NCI-H2029 treated with DMSO at 0.1 percent for 48 hours (cell line): ENCODE results near the gene MECR.
"Not testable (repeated sequence)": the region's sequence is repeated elsewhere in the genome, so short reads cannot be mapped to it uniquely, and the experiment has no call there.

Experiments
- DNase-seq: peaks from one replicate; lab custom pipeline; 2025; lab: John Stamatoyannopoulos, UW

The MECR gene

DNA sequence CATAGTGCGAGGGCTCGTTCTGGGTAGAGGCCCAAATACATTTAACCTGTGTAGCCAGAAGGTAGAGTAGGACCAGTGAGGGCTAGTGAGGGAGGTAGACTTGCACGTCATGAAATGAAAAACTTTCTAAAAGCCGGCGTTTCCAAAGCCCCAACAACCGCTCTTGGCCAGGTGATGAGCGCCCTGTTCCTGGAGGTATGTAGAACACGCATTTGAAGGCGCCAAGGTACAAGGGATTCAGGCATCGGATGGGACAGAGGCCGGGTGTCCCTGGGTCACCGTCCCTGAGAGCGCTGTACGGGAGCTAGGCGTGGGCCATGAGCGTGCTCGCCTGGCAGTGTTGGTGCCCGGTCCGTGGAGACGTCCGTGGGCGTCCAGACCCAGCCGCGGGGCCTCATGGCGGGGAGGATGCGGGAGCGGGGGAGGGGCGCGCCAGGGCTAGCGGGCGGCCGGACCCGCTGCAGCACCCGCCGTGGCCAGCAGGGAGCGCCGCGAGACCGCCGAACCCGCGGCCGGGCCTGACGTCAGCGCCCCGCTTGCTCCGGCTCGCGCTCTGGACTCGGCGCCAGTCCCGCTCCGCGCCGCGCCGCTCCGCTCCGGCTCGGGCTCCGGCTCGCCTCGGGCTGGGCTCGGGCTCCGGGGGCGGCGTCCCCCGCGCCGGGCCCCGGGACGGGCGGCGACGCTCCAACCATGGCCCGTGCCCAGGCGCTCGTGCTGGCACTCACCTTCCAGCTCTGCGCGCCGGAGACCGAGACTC is 5.4 kb upstream of the MECR start, which contains the start of gene PTPRU:
Gene PTPRU (plus strand): TSS at position 568 of the 757 bp plus-strand sequence. CDS start 123 bp downstream, at position 691.
- no peak for DNase-seq

DNA sequence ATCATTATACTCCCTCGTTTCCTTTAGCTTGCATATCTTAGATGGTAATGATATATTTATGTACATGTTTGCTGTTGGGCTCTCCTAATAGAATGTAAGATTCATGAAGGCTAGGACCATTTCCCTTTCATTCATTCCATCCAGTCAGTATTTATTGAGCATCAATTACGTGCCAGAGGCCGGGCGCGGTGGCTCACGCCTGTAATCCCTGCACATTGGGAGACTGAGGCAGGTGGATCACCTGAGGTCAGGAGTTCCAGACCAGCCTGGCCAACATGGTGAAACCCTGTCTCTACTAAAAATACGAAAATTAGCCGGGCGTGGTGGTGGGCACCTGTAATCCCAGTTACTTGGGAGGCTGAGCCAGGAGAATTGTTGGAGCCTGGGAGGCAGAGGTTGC is 4.1 kb upstream of the MECR start:
- DNase-seq = not testable (repeated sequence)

DNA sequence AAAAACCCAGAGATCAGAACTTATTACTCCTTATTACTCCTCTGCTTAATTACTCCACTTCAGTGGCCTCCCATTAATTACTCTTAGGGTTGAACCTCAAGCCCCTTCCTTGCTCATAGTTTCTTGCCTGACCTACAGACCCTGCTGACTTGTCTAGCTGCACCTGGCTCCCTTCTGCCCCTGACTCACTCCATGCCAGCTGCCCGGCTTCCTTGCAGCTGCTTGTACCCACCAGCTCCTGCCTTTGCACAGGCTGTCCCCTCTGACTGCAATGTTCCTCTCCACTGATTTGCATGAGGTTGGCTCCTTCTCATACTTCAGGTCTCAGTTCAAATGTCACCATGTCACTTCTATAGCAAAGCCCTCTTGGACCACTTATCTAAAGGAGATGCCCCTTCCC is 3.7 kb upstream of the MECR start:
- DNase-seq = no peak

DNA sequence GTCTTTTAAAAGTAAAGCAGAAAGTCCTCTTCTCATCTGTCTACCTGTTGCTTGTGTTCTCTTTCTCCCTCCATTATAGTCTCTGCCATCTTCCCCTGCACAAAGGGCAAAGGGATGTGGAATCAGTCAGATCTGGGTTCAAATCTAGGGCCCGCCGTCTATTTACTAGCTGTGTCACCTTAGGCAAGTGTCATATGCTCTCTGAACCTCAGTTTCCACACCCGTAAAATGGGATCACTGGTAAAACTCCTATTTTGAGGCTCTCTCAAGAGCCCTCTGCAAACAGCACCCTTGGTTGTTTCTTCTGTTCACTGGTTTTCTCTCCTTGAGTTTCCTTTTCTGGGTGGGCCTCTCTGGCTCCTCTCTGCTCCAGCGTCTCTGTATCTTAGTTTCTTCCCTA is 3.0 kb upstream of the MECR start:
- DNase-seq = no peak

DNA sequence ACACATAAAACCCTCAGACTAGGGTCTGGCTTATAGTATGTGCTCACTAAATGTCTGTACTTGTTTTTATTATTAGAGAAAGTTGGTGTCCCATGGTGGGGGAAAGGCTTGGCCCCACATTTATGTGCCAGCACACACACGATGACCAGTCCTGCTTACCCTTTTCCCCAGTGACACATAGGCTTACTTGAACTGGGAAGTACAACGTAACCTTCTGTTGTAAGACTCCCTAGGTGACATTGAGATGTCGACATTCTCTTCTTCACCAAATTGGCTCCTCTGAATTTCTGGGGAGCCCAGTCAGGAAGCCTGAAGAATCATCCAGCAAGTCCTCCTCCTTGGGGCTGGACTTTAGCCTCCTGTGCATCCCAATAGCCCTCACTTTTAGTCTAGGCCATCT is 1.7 kb upstream of the MECR start:
- DNase-seq = no peak

DNA sequence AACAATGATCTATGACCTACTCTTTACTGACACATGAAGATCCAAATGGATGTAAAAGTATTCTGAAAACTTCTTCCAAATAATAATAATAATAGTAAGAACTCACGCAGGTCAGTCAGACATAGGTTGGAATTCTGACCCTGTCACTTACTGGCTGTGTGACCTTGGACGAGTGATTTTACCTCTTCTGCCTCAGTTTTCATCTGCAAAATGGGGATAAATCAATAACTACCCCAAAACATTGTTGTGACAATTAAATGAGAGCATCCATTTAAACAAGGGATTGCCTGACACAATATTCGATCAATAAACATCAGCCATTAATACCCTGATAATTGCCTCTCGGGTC is 556 bp downstream of the MECR start:
- no peak for DNase-seq

DNA sequence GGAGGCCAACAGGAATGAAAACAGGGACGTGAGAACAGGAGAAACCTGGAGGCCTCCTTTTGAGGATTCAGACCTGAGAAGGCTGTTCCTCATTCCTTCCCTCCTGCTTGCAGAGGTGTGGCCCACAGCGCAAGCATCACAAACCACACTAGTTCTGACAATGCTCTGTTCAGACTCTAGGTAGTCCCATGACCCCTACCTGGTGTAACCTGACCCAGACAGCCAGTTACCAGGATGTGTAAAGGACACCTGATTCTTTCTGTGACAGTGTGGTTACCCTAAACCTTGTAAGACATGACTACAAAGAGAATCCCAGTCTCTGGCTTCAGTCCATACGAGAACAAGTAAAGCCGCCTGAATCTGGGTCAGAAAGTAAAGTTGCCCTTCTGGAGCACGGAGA is 3.2 kb downstream of the MECR start:
- DNase-seq = no peak

DNA sequence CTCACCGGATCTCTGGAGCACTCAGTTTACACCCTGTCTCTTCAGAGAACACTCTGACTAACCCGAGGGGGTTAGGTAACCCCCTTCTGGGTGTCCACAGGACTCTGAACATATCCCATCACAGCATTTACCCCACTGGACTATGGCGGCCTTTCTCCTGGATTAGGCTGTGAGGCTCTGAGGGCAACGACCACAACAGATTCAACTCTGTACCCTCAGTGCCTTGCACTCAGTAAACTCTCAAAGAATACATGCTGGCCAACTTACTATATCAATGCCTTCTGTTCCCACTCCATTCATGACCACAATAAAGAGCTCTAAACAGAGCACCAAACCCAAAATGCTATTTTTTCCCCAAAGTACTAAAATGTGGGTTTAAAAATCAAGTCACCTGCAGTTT is 5.4 kb downstream of the MECR start:
- DNase-seq = no peak

DNA sequence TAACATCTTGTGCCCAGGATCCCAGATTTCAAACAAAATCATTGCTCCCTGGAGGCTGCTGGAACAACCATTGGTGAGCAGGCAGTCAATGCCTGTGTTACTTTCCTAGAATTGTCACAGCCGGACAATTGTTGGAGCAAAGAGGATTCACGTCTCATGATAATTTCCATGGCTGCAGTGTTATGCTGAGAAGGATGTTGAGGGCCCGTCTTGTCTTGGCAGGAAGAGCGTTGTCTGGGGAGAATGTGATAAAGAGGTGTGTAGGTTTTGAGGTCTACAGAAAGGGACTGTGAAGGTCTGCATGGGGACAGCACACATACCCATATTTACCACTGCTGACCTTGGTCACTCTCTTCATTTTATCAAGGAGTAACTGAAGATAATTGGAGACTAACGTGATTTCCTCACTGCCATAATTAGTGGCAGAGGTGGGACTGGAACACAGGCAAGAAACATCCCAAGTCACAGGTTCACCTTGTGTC is 6.3 kb downstream of the MECR start:
- DNase-seq = no peak

DNA sequence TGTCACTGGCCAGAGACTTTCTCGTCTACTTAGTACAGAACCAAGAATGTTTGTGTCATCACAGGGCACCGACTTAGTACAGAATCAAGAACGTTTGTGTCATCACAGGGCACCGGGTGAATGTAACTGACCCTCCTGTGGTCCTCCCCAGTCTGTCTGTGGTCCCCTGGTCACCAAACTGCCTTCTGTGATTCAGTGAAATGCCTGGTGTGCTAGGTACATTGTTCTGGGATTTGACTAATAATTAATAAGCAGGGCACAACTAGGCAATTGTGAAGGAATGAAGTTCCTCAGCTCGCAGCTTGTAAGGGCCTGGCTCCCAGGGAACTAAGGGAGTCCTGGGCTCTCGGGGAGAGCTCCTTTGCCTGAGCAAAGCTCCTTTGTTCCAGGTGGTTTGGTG is 7.2 kb downstream of the MECR start:
- no peak for DNase-seq

DNA sequence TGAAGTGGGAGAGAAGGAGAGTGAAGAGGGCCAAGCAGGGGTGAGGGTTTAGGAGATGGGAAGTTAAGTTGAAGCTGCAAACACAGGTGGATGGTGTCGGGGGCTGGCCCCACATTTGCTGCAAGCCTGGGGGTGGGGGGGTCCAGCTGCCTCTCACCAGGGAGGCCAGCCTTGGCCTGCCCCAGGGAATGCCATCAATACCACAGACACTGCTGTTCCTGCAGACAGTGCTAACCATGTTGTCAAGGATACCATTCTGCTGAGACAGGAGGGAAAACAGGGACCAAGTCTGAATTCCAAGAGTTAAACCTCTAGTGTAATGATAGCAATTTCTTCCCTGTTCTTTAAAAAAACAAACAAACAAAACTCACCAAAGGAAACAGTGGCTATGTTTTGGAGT is 8.0 kb downstream of the MECR start:
- no peak for DNase-seq

DNA sequence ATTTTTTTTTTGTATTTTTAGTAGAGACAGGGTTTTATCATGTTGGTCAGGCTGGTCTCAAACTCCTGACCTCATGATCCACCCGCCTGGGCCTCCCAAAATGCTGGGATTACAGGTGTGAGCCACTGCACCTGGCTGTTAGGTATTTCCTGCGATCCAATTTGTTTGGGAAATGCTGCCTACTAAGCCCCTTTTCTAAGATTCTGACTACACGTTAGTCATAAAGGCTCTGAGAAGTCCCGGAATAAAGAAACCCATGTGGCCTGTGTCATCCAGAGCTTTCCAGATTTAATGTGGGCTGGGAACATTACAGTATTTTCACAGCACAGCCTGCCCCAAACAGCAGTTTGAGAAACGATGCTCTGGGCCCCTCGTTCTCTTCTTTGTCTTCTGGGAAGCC is 8.5 kb downstream of the MECR start:
- DNase-seq = not testable (repeated sequence)

DNA sequence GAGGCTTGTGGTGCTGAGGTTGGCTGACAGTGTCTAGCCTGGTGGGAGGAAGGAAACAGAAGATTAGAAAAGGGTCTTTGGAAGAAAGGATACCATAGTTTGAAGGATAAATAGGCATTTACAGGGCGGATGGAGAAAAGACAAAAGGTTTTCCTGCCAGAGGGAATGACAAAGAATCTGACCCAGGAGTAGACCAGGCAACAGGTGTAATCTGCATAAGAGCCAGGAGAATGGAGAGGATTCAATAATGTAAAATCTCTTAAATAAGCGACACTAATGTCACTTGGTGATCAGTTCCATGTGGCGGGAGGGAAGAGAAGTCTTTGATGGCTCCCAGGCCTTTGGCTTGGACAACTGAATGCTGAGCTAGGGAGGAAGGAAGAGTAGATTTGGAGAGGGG is 9.4 kb downstream of the MECR start:
- DNase-seq = no peak

DNA sequence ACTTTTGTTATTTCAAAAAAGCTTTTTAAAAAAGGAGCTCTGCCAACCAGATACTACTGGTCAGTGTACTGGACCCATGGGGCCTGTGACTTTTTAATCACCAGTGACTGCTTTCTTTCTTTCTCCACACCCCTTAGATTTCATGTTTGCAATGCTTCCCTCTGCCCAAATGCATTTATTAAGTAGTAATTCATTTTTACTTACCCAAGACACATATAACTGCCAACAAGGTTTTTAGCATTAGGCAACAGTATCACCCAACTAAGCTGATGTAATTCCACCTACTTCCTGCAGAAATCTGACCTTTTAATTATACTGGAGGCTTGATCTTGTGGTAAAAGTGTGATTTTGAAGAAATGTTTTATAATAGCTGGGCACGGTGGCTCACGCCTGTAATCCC is 12.5 kb downstream of the MECR start:
- no peak for DNase-seq

DNA sequence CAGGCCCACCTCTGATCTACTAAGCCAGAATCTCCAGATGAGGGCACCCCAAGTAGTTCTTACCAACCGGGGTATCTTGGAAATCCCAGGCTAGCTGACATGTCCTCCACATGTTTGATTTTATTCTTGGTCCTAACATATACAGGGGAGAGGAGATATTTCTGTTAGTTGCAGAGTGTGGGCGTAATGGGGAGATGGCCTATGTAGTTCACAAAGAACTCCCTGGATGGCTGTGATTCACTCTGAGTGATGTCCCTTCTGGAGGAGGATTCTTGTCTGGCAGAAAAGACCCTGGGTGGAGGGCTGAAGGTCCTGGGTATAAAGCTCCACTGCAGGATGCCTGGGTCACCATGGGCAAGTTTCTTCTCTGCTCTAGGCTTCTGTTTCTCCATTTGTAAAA is 13.1 kb downstream of the MECR start:
- no peak for DNase-seq

DNA sequence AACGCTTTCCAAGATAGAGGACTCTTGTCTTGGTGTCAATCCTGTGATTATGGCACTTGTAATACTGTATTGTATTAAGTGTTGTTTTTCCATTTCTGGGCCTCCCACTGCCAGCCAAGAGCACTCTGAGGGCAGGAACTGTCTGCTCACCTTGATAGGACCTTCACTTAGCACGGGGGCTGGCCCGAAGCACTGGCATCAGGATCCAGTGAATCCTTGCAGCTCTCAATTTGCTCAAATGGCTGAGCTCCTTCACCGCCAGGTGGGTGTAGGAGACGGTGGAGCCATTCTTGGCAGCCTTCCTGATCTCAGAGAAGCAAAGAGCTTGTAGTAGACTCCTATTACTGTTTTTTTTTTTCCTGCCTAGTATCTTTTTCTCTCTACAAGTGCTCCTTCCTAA is 17.7 kb downstream of the MECR start:
- peak; percentile 66 for DNase-seq

DNA sequence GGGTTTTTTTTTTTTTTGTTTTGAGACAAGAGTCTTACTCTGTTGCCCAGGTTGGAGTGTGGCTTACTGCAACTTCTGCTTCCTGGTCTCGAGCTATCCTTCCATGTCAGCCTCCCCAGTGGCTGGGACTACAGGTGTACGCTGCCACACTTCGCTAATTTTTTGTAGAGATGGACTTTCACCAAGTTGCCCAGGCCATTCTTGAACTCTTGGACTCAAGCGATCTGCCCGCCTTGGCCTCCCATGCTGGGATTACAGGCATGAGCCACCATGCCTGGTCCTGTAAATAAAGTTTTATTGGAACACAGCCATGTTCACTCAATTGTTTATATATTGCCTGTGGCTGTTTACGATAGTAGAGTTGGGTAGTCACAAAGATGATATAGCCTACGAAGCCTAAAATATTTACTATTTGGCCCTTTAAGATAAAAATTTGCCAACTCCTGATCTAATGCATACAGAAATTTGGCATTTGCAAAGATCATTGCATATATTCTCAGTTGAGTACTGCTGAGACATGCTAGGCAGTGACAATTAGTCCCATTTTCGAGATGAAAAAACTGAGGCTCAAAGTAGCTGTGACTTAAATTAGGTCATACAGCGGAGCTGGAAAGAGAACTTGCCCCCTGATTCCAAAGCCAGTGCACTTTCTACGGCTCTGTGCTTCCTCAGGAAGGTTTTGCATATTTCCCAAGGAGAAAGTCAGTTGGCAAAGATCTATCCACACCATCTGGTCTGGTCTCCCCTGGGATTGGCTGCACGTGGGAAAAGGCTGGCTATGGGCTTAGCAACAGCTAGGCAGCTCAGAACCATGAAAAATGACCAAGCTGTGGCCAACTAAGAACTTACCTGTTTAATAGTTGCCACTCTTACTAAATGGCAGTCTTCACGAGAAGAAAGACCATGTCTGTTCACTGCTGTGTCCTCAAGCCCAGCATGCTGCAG is 19.4 kb downstream of the MECR start:
- DNase-seq = no peak

DNA sequence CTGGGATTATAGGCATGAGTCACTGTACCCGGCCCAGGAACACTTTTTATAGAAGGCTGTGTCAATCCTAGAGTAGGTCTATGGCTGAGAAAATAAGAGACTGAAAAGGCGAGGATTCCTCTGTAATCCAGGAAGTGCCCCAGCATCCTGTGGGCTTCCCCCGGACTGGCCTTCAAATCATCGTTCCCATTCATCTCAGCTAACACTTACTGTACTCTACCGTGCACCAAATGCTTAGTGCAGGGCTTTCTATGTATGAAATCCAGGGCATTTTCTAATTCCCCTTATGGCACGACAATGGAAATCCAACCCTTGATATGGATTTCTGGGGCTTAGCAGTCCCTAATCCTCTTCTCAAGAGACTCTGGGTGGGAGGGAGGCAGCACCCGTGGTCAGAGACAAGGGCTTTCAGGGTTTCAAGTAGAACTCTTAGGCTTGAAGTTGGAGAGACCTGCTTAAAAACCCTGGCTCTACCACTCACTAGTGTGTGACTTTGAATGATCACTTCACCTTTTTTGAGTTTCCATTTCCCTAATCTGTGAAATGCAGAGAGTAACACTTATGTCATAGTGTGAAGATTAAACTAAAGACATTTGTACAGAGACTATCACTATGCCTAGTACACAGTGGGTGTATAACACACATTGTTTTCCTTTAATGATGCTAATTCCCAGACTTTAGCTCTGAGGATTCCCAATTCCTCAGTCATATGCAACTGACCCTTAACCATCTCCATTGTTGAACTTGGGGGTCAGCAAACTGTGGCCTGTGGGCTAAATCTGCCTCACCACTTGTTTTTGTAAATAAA is 20.3 kb downstream of the MECR start:
- DNase-seq = no peak

DNA sequence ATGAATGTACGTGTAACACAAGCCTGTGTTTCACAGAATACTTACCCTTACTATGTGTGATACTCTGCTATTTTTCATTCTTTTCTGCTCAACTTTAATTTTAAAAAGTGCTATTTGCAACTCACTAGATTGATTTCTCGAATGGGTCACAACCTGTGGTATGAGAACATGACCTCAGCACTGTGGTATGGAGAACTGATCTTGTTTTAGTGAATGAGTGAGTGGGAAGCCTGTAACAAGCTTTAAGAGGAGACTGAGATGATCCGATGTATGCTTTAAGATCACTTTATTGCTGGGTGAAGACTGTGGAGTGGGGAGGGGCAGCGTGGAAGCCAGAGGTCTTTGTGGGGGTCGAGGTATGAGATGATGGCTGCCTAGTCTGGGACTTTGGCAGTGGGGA is 21.6 kb downstream of the MECR start:
- DNase-seq = no peak

DNA sequence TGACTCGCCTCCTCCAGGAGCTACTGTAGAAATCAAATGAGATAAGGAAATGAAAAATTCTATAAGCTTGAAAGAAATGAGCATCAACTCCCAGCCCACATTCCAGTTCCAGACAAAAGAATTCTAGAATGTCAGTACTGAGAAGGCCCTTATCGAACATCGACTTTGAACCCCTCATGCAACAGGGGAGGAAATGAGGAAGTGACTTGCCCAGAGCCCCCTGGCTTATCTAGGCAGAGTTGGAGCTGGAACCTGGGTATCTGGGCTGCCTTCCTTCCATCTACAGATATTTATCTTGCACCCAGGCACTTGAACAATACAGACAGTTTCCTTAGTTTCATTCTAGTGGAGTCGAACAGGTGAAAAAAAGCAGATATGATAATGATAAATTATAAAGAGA is 22.3 kb downstream of the MECR start:
- DNase-seq = no peak

DNA sequence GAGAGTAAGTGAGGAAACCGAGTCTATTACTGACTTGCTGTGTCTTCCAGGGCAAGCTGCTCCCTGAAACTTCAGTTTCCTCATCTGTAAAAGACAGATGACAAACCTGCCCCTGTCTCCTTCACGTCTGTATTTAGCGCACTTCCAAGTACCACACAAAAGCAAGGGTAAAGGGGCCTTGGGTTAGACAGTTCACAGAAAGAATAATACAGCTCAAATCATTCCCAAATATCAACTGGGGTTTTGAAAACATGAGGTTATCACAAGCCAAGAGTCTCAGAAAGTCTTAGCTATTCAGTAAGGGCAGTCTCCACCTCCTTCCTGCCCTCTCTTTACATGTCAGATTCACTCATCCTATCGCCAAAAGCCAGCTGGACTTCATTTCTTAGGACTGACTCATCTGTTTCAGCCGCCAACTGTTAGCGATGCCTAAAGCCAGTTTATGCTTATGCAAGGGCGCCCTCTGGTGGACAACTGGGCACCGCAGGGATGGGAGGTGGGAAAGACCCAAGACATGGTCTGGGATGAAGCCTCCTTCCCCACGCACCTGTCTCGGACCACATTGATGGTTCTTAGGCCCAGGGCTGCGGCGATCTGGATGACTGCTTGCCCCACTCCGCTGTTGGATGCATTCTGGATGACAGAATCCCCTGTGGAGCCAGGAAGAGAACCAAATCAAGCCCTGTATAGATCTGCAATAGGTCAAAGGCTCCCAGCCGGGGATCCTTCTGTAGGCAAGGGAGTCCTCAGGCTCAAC is 28.0 kb downstream of the MECR start:
- peak; percentile 52 for DNase-seq

DNA sequence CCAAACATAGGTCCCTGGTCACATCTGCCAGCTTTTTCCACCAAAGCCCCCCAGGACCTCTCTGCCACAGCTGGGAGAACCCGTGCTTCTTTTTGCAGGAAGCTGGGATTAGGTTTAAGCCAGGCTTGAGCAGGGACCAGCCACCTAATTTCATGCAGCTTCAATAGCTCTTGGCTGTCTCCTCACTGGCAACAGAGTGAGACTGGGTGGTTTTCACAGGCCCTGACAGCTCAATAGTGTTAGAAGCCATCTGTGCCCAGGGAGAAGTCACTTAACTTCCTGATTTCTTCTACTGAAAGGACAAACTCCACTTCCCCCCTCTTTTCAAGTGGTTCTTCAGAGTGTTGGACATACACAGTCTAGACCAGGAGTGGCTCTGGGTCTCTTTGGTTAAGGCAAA is 28.7 kb downstream of the MECR start:
- DNase-seq = no peak
